Stimulated activated CD8-positive, alpha-beta memory T cell treated with anti-CD3 and anti-CD28 coated beads, Interleukin-4, amount 100 ng/mL, for 4 hours (primary cell): ENCODE measurements around the gene RGL4.
"Not testable (repeated sequence)": the region's sequence is repeated elsewhere in the genome, so short reads cannot be mapped to it uniquely, and the experiment has no call there.

Experiments used
- DNase-seq, 2 donors: peaks; one replicate each; pipeline ENCODE4 v3.0.0-alpha.2; 2020; ENCODE audit warnings: low read depth in 2 of 2, low spot score in 1 of 2

The RGL4 gene

GRCh38 chr22:23728108-23728507 is 37.3 kb downstream of the RGL4 start:
- not testable (repeated sequence) for DNase-seq

DNA sequence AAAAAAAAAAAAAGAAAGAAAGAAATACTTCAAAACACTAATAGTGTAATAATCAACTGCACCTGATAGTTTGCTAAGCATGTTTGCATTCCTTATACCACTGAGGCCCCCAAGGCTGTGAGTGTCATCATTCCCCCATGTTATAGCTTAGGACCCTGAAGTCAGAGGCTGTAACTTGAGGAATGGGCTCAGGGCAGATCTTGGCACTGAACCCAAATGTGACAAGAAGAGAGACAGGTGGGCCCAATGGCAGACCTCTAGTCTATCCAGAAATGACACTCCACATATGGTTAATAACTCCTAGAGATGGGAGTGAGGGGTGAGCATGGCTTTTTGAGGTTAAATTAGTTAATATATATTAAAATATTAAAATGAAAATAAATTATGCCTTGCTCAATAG is 46.9 kb downstream of the RGL4 start:
- no peak for DNase-seq

DNA sequence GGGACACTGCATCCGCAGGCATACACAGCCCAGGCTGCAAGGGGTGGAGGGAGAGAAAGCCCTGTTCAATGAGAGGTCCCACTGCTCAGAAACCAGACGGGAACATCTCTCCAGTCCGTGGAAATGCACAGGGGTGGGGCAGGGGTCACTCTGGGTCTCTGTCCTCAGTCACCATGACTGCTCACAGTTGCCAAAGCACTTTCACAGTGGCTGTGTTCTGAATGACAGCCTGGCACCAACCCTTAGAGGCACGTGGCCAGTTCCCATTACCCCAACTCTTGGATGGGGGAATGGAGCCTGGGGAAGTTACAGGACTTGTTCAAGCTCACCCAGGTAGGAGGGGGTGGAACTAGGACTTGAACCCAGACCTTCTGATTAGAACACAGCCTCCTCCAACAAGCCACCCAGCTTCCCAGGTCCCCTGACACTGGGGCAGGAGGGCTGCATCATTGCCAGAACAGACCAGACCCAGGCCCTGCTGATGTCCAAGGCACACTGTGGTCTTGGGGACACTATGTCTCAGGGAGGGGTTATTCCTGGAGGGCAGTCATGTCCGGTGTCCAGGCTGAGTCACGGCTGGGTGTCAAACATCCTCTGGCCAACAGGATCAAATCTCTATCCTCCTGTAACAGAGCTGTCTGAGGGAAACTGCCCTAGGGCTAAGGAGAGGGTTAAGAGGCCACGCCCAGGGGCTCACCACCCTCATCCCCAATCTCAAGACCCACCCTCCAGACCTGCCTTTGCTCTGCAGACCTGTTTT is 51.9 kb downstream of the RGL4 start:
- no peak for DNase-seq

DNA sequence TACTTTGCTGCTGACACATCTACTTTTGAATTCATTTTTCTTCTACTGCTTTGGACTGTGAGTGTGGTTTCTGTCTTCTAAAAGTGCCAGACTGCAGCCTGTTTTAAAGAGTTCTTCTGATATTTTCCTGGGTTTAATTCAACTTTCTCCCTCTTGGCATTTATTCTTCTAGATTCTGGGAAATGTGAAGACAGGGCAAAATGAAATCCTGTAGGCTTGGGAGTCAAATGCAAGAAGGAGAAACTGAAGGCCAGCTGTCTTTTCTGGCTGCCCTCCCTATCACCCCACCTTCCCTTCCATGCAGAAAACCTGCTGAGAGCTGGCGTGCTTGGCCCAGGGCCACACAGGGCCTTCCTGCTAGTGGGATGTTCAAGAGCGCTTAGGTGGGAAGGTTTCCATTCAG is 52.5 kb downstream of the RGL4 start:
- no peak for DNase-seq

DNA sequence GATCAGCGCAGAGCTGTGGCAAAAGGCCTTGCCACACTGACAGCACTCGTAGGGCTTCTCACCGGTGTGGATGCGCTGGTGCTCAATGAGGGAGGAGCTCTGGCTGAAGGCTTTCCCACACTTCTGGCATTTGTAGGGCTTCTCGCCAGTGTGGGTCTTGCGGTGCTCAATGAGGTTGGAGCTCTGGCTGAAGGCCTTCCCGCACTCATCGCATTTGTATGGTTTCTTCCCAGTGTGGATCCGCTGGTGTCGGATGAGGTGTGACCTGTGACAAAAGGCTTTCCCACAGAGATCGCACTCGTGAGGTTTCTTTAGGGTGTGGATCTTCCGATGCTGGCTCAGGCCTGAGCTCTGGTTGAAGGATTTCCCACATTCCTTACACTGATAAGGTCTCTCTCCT is 53.2 kb downstream of the RGL4 start:
- DNase-seq = no peak

DNA sequence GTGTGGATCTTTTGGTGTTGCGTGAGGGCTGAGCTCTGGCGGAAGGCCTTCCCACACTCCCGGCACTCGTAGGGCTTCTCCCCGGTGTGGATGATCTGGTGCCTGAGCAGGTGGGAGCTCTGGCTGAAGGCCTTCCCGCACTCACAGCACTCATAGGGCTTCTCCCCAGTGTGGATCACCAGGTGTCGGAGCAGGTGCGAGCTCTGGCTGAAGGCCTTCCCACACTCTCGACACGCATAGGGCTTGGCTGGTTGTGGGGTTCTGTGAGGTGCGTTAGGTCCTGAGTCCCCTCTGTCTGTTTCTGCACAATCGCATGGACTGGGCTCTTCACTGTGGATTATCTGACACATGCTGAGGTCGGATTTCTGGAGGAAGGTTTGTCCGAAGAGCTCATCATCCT is 53.7 kb downstream of the RGL4 start:
- no peak for DNase-seq

- DNase-seq = no peak
Measured at GRCh38 chr22:23745791-23746190, 55.0 kb downstream of the RGL4 start.
